HAP-1 (cell line): ENCODE results near the gene CHST2.
"Not testable (repeated sequence)": the region's sequence is repeated elsewhere in the genome, so short reads cannot be mapped to it uniquely, and the experiment has no call there.

Experiments used
- DNase-seq, 2 experiments: peaks; one replicate each; pipeline ENCODE4 v3.0.0-alpha.2; 2016 to 2020; ENCODE audit warnings: low spot score in 2 of 2
- H3K27me3 ChIP-seq: fragments of 250-450 bp; sonication (Bioruptor Pico); 2 replicates; pipeline ENCODE4 v1.5.1; 2020; ENCODE audit warnings: low read depth, mild to moderate bottlenecking, moderate library complexity
- H3K36me3 ChIP-seq: fragments of 250-450 bp; sonication (Bioruptor Pico); replicated peaks from 2 replicates; pipeline ENCODE4 v1.5.1; 2020; ENCODE audit warnings: mild to moderate bottlenecking
- H3K4me1 ChIP-seq: fragments of 250-450 bp; sonication (Bioruptor Pico); 2 replicates; pipeline ENCODE4 v1.5.1; 2020; ENCODE audit warnings: mild to moderate bottlenecking
- H3K4me3 ChIP-seq: fragments of 250-450 bp; sonication (Bioruptor Pico); 2 replicates; pipeline ENCODE4 v1.5.1; 2020; ENCODE audit warnings: mild to moderate bottlenecking, moderate library complexity
- H3K9me3 ChIP-seq: fragments of 250-450 bp; sonication (Bioruptor Pico); 2 replicates; pipeline ENCODE4 v1.5.1; 2020; ENCODE audit warnings: mild to moderate bottlenecking, moderate library complexity
- in situ Hi-C: fragments of 300-500 bp; cut with MboI; formaldehyde crosslinking; loops from 3 replicates; pipeline ENCODE4 v1.14.3; 2020; ENCODE audit warnings: low sequenced_read_pairs, inconsistent platforms, mixed read lengths

Gene CHST2

GRCh38 chr3:143150071-143150470, 30.5 kb downstream of the CHST2 start:
- no peak for DNase-seq
- Histone ChIP-seq H3K9me3 (no peaks in the 10 kb centered on the region), H3K4me1 (no peaks in the 10 kb centered on the region), H3K4me3 (no peak overlapping the region), H3K36me3 (no peaks in the 10 kb centered on the region), H3K27me3 (no peaks in the 10 kb centered on the region)
- in situ Hi-C loops = no loop called here

GRCh38 chr3:143151004-143151731, 31.6 kb downstream of the CHST2 start:
- no peak overlapping the region for H3K4me3 ChIP-seq
- H3K36me3 ChIP-seq = no peaks in the 10 kb centered on the region
- H3K4me1 ChIP-seq = no peaks in the 10 kb centered on the region
- no peaks in the 10 kb centered on the region for H3K27me3 ChIP-seq
- DNase-seq = no peak
- no peaks in the 10 kb centered on the region for H3K9me3 ChIP-seq
- in situ Hi-C loops = no loop called here

- Histone ChIP-seq H3K9me3 (no peaks in the 10 kb centered on the region; the same call in 1 of the 2 replicates), H3K4me1 (no peaks in the 10 kb centered on the region), H3K4me3 (no peak overlapping the region), H3K27me3 (no peaks in the 10 kb centered on the region), H3K36me3 (no peaks in the 10 kb centered on the region)
- DNase-seq = no peak
- in situ Hi-C loops = no loop called here
Measured at GRCh38 chr3:143152043-143152442, 32.5 kb downstream of the CHST2 start.

- in situ Hi-C loops = no loop called here
- Histone ChIP-seq H3K36me3 (no peaks in the 10 kb centered on the region), H3K4me3 (no peak overlapping the region), H3K27me3 (no peaks in the 10 kb centered on the region), H3K9me3 (no peaks in the 10 kb centered on the region; the same call in 1 of the 2 replicates), H3K4me1 (no peaks in the 10 kb centered on the region)
- no peak for DNase-seq
Measured at GRCh38 chr3:143155756-143156155, 36.2 kb downstream of the CHST2 start.

GRCh38 chr3:143158014-143158988, 38.7 kb downstream of the CHST2 start:
- Histone ChIP-seq H3K4me3 (no peak overlapping the region), H3K4me1 (no peaks in the 10 kb centered on the region), H3K36me3 (no peaks in the 10 kb centered on the region), H3K9me3 (no peaks in the 10 kb centered on the region; the same call in 1 of the 2 replicates), H3K27me3 (peaks cover 3% of the 10 kb centered on the region; the same call in 1 of the 2 replicates)
- DNase-seq = no peak
- in situ Hi-C loops = no loop called here

- H3K9me3 ChIP-seq = no peaks in the 10 kb centered on the region; the same call in 1 of the 2 replicates
- no peaks in the 10 kb centered on the region for H3K36me3 ChIP-seq
- in situ Hi-C loops = no loop called here
- no peaks in the 10 kb centered on the region for H3K4me1 ChIP-seq
- H3K4me3 ChIP-seq = no peak overlapping the region
- peaks cover 3% of the 10 kb centered on the region; the same call in 1 of the 2 replicates for H3K27me3 ChIP-seq
- DNase-seq = no peak
Measured at GRCh38 chr3:143160437-143160836, 40.9 kb downstream of the CHST2 start.

- no peak overlapping the region for H3K4me3 ChIP-seq
- no peaks in the 10 kb centered on the region for H3K4me1 ChIP-seq
- peaks cover 3% of the 10 kb centered on the region; the same call in 1 of the 2 replicates for H3K27me3 ChIP-seq
- no peak for DNase-seq
- in situ Hi-C loops = no loop called here
- no peaks in the 10 kb centered on the region for H3K9me3 ChIP-seq
- H3K36me3 ChIP-seq = no peaks in the 10 kb centered on the region
Measured at GRCh38 chr3:143163562-143164100, 44.1 kb downstream of the CHST2 start.

GRCh38 chr3:143165211-143165610, 45.6 kb downstream of the CHST2 start:
- H3K27me3 ChIP-seq = peaks cover 3% of the 10 kb centered on the region; the same call in 1 of the 2 replicates
- H3K4me1 ChIP-seq = no peaks in the 10 kb centered on the region
- DNase-seq = no peak
- no peaks in the 10 kb centered on the region for H3K36me3 ChIP-seq
- H3K4me3 ChIP-seq = no peak overlapping the region
- in situ Hi-C loops = no loop called here
- no peaks in the 10 kb centered on the region for H3K9me3 ChIP-seq

- H3K36me3 ChIP-seq, H3K4me3 ChIP-seq, H3K4me1 ChIP-seq, H3K9me3 ChIP-seq, DNase-seq, H3K27me3 ChIP-seq, in situ Hi-C loops: not testable (repeated sequence)
Measured at GRCh38 chr3:143165612-143166285, 46.2 kb downstream of the CHST2 start.

- no peaks in the 10 kb centered on the region for H3K4me1 ChIP-seq
- no peak for DNase-seq
- H3K27me3 ChIP-seq = peaks cover 3% of the 10 kb centered on the region; the same call in 1 of the 2 replicates
- H3K9me3 ChIP-seq = no peaks in the 10 kb centered on the region
- no peak overlapping the region for H3K4me3 ChIP-seq
- in situ Hi-C loops = no loop called here
- no peaks in the 10 kb centered on the region for H3K36me3 ChIP-seq
Measured at GRCh38 chr3:143166376-143166775, 46.8 kb downstream of the CHST2 start.

- no peaks in the 10 kb centered on the region for H3K9me3 ChIP-seq
- in situ Hi-C loops = no loop called here
- no peaks in the 10 kb centered on the region for H3K36me3 ChIP-seq
- no peak overlapping the region for H3K4me3 ChIP-seq
- no peaks in the 10 kb centered on the region for H3K27me3 ChIP-seq
- DNase-seq = no peak
- H3K4me1 ChIP-seq = no peaks in the 10 kb centered on the region
Measured at GRCh38 chr3:143167969-143168854, 48.6 kb downstream of the CHST2 start.

GRCh38 chr3:143168855-143169192, 49.3 kb downstream of the CHST2 start:
- Histone ChIP-seq H3K4me3 (no peak overlapping the region), H3K36me3 (no peaks in the 10 kb centered on the region), H3K4me1 (no peaks in the 10 kb centered on the region), H3K9me3 (0 out of 2 replicates have a peak, but pooled peaks cover 2% of the 10 kb centered on the region), H3K27me3 (no peaks in the 10 kb centered on the region)
- in situ Hi-C loops = no loop called here
- no peak for DNase-seq

- H3K27me3 ChIP-seq = no peaks in the 10 kb centered on the region
- H3K4me1 ChIP-seq = no peaks in the 10 kb centered on the region
- in situ Hi-C loops = no loop called here
- no peak overlapping the region for H3K4me3 ChIP-seq
- no peak for DNase-seq
- 0 out of 2 replicates have a peak, but pooled peaks cover 2% of the 10 kb centered on the region for H3K9me3 ChIP-seq
- no peaks in the 10 kb centered on the region for H3K36me3 ChIP-seq
Measured at GRCh38 chr3:143170074-143170473, 50.5 kb downstream of the CHST2 start.
